Adipose tissue (tissue), 3 donors: ENCODE results near the gene TCEANC2. TPM values are rescaled to one million over a fixed set of nuclear protein-coding genes. Genes with fewer than 3 reads are reported as not detected.

Experiments
- H3K27ac ChIP-seq: one replicate; pipeline ENCODE4 v1.5.1; 2013; ENCODE audit warnings: low read depth, low read length
- WGBS, 3 donors: extraction: QIAGEN DNeasy Blood & Tissue Kit; methylation state at CpG; one replicate each; pipeline ENCODE4 v1.1.7; 2013; 5-methylcytosine and 5-hydroxymethylcytosine counted together
- polyA plus RNA-seq, 3 donors: library from polyadenylated mRNA; stranded (reverse); fragments of 200-250 nt; gene quantifications; one replicate each; pipeline ENCODE4 v1.2.3, GENCODE V29; 2013
- donor health status: healthy with polysubstance abuse.
- donor health status: Bipolar disorder and iron deficiency.
- donor health status: healthy.

Gene TCEANC2
- polyA plus RNA-seq, 3 donors = 1.4 to 3.8 (median 1.4) TPM

DNA sequence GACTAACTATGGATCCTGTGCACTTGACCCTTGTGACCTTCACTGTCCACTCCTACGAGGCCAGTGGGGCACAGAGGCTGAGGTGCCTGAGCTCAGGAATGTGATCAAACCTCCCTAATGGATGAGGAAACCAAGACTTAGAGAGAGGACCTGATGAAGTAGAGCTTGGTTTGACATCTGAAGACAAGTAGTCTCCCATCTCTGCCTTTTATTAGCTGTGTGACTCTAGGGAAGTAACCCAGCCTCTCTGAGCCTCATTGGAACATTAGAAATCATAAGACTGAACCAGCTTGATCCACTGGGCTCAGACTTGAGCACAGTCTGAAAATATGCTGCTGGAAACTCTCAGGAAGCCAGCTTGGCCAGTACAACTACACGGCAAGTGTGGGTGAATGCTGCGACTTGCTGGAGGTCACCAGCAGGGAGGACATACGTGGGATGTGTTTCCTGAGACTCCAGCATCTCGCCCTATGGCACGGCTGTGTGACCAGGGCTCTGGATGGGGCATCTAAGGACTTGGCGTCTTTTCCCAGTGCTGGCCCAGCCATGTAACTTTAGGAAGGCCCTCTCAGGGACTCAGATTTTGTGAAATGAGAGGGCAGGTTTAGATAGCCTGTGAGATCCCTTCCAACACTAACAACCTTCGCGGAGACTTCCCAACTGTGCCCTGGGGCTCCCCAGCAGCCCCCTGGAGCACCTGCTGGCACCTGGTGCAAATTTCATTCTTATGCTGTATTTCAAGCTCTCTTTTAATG, 88.9 kb downstream of the TCEANC2 start:
- WGBS, 3 donors = 72 to 78% (median 76%) methylated on average over 9 of the region's 9 CpGs
- no peak overlapping the region for H3K27ac ChIP-seq

DNA sequence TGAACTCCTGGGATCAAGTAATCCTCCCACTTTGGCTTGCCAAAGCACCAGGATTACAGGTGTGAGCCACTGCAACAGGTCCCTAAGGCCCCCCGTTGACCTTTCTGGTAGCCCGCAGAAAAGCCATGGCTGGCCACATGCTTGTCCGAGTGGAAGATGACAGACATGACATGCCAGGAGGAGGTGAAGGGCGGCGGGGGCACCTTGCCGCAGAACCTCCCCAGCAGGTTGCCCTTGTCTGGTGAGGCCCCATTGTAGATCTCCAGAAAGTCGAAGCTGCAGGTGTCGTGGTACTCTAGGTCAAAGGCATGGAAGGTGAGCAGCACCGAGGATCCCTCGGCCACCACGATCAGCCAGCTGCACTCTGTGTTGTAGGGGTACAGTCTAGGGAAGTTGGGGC, 91.0 kb downstream of the TCEANC2 start:
- 94 to 98% (median 97%) methylated on average over 11 of the region's 11 CpGs for WGBS, 3 donors
- H3K27ac ChIP-seq = no peak overlapping the region

DNA sequence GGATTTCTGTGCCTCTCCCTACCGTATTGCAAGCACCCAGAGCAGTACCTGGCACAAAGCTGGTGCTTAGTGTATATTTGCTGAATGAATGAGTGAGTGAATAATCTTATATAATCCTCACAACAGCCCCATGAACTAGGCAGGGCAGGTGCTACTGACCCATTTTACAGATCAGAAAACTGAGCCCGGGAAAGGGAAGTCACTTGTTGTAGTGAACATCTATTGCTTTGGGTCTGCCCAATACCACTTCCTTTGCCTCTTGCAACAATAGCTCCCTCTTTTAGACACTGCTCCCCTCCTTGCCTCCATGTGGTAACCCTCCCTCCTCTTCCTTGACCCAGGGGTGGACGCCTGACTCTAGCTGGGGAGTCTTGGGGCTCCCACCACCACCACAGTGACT, 96.3 kb downstream of the TCEANC2 start:
- WGBS, 3 donors = 90 to 96% (median 90%) methylated on average over 3 of the region's 3 CpGs
- H3K27ac ChIP-seq = no peak overlapping the region

DNA sequence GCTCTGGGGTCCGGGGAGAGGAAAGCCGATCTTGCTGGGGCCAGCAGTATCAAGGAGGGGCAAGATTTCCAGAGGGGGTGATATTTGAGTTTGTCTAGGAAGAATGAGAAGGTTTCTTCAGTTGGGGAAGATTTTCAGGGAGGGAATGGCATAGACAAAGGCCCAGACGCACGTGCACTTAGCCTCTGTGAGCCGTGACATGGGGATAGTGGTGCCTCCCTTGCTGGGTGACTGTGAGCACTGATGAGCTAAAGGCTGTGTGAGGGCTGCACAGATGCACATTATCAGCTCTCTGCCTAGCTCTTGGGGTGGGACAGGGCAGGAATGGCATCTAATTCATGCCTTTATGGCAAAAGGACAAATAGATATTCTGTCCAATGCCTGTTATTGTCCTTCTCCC, 97.6 kb downstream of the TCEANC2 start:
- 91 to 92% (median 92%) methylated on average over 5 of the region's 5 CpGs for WGBS, 3 donors
- no peak overlapping the region for H3K27ac ChIP-seq

DNA sequence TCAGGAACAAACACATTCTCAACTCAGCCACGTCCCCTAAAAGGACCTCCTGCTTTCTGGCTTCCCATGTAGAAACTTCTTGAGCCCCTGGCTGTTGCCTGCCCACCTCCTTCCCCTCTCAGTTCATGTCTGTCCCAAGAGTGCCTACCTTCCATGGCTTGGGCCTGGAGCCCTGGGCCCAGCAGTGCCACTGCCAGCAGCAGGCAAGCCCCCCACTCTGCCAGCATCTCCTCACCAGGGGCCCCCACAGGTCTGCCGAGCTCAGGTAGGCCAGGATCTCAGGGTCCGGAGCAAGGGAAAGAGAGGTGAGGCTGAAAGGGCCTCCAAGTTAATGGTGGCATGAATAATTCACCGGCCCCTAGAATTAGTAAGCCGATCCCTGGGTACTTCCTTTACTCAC, 99.3 kb downstream of the TCEANC2 start, which contains the start of gene CDCP2:
Gene CDCP2, minus strand, starts transcription at position 305 of the 400 bp plus-strand sequence. Its CDS starts 78 bp downstream, at position 227.
- no peak within 1 kb of the TSS for H3K27ac ChIP-seq
- WGBS, 3 donors = 94 to 97% (median 96%) methylated on average over 5 of the region's 5 CpGs

DNA sequence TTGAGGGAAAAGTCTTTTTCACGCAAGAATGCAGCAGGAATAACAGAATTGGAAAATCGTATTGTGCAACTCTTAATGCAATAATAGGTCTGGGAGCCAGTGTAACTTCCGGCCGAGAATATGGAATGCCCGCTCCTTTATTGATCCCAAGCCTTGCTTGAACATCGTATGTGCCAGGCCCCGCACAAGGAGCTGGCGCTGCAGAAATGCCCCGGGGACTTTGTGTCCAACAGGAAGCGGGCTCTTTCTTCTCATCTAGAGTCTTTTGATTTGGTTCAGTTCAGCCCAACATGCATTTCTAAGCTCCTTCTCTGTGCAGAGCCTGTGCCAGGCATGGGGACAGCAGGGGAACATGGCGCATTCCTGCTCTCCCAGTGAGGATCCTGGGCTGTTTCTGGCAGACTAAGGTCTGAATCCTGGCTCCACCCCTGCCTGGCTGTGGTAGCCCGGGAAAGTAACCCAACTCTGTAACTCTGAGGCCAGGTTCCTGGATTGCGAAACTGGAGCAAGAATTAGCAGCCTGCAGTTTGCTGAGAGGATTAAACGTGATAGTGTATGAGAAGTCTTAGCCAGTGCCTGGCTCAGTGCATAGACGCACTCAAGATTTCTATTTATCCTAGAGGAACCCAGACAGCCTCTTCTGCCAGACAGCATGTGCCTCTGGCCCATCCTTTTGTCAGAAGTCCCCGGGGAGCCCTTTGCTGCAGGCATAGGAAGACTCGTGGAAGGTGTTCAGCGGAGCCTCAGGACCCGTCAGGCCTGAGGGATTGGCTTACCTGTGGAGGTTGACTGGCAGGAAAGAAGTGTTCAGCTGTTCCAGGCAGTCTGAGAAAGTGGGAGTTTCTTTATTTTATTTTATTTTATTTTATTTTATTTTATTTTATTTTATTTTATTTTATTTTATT, 100.4 kb downstream of the TCEANC2 start:
- 46 to 50% (median 47%) methylated on average over 19 of the region's 19 CpGs for WGBS, 3 donors
- H3K27ac ChIP-seq = no peak overlapping the region

Other genes starting within 250 kb of the TCEANC2 start
- 1 to 10 TPM; 1.8 to 4.6 (median 3.7) TPM for gene NDC1, start 215.3 kb upstream of the TCEANC2 start, polyA plus RNA-seq
- 10 to 100 TPM; 16.3 to 22.6 (median 16.5) TPM for gene YIPF1, start 163.8 kb upstream of the TCEANC2 start, polyA plus RNA-seq
- gene DIO1, start 159.4 kb upstream of the TCEANC2 start, polyA plus RNA-seq = not detected
- 10 to 100 TPM; 12.0 to 30.4 (median 16.1) TPM for gene IFT25, start 107.9 kb upstream of the TCEANC2 start, polyA plus RNA-seq
- gene LRRC42, start 107.3 kb upstream of the TCEANC2 start, polyA plus RNA-seq = 10 to 100 TPM in 2 of 3 donors, 1 to 10 TPM in 1; 9.6 to 18.4 (median 12.8) TPM
- not detected for gene LDLRAD1, start 35.4 kb upstream of the TCEANC2 start, polyA plus RNA-seq
- 100 to 1,000 TPM; 154 to 267 (median 178) TPM for gene TMEM59, start 404 bp upstream of the TCEANC2 start, polyA plus RNA-seq
- gene CDCP2, start 99.4 kb downstream of the TCEANC2 start, polyA plus RNA-seq = under 1 TPM in 1 of 3 donors, not detected in 2; 0.06 TPM
- 1 to 10 TPM; 2.3 to 4.2 (median 3.0) TPM for gene CYB5RL, start 146.4 kb downstream of the TCEANC2 start, polyA plus RNA-seq
- gene MRPL37, start 146.6 kb downstream of the TCEANC2 start, polyA plus RNA-seq = 10 to 100 TPM; 49.3 to 79.8 (median 56.0) TPM